Measurements from ENCODE around the gene CGRRF1.

DNA sequence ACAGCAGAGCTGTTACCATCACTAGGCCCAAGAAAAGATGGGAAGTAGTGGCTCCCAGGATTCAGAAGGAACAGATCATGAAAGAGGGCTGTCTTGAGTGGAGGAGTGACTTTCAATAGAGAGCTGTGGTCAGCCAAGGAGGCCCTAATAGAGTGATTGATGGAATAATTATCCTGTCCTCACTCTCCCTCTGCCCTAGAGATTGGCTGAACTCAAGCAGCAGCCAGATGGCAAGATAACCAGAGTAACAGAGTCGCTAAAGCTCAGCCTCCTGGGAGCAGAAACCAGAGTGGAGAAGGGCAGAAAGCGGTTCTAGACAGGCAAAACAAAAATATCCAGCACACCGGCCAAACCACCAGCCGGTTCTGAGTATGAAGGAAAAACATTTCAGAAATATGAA is 44.1 kb upstream of the CGRRF1 start:
- TF ChIP-seq YY1 (IDR thresholded peaks at IDR 0.05; ENCODE audit: insufficient read depth, insufficient read length): no peak
- no peak for TF ChIP-seq SUZ12 (IDR thresholded peaks at IDR 0.05; ENCODE audit: extremely low read depth, insufficient read depth, insufficient read length)

Data from NT2/D1 (cell line).